GM21576 (cell line): ENCODE results near the gene NPTN.
"Not testable (repeated sequence)": the region's sequence is repeated elsewhere in the genome, so short reads cannot be mapped to it uniquely, and the experiment has no call there.

Source experiments
- ATAC-seq: cut with Tn5 transposase; IDR thresholded peaks from one replicate; pipeline ENCODE4 v1.9.1; 2021; ENCODE audit warnings: mild to moderate bottlenecking, moderate library complexity; ENCODE audit not compliant: unreplicated experiment

The NPTN gene

DNA sequence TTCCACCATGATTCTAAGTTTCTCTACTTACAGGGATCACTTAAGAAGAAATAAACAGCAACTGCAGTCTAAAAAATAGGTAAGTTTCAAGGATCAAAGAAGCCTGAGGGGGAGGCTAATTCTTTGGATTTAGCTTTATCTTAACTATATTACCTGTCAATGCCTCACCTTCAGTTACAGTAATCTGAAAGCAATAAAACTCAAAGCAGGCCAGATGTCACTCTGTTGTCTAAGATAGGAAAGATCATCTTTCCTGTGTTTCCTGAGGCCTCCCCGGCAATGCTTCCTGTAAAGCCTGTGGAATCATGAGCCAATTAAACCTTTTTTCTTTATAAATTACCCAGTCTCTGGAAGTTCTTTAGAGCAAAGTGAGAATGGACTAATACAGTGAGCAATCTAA lies 60.2 kb downstream of the NPTN start:
- ATAC-seq: no peak

GRCh38 chr15:73572296-73572695 lies 60.9 kb downstream of the NPTN start:
- ATAC-seq: no peak

DNA sequence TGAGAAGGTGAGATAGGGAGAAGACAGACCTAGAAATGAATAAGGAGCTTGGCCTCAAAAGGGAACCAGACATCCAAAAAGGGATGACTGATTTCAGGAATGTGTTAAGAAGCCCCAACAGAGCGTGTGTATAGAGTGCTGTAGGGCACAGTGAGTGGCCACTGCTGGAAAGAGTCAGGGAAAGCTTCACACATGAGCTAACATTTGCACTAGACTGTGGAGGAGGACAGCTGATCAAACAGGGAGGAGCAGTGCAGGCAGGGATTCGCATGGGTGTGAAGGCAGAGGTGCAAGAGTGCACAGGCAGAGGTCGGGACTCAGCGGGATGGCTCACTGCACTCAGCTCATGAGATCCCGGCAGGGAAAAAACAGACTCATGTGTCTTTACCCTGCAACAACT lies 61.8 kb downstream of the NPTN start:
- no peak for ATAC-seq

- ATAC-seq: no peak
Measured at GRCh38 chr15:73570355-73571032, 62.7 kb downstream of the NPTN start.

- no peak for ATAC-seq
Measured at GRCh38 chr15:73569361-73569760, 63.8 kb downstream of the NPTN start.

GRCh38 chr15:73568564-73569280 lies 64.5 kb downstream of the NPTN start:
- no peak for ATAC-seq

DNA sequence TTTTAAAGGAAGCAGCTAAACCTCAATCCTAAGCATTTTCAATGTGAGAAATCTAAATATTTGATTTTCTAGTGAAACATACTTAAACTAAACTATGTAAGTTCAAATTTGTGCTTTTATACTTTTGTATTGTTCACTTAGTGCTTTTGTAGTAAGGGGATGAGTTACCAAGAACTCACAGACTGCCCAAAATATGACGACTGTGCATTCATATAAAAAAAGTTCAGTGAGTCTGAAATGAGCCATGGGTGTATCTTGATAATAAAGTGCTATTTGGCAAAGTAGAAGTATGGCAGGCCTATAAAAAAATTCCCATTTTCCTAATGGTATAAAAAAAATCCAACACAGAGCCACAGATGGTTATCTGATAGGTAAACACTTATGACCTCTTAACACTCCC lies 66.2 kb downstream of the NPTN start:
- ATAC-seq: no peak

GRCh38 chr15:73564255-73564654 lies 68.9 kb downstream of the NPTN start:
- ATAC-seq: no peak

DNA sequence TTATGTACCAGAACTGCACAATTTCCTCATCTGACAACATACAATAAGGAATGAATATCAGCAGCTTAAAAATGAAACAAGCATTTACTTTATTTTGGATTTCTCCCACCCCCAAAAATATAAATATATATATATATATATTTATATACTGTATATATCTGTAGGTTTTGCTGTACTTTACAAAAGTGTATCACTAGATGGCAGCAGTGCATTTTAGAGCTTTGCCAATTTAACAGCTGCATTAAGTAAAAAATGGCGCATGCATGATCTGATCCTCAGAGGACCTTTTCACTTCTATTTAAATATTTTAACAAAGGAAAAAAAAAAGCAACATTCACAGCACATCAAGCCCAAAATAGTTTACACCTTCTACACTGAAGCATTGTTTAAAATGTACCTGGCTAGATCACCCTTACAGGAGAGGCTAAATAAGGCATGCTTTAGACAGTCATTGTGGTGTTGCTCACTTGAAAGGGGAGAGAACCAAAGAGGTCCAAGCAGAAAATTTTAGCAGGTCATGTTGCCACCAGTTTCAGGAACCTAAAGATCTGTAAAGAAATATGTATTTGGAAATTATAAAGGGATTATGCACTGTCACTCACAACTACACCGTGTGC lies 72.6 kb downstream of the NPTN start:
- ATAC-seq: no peak

- no peak for ATAC-seq
Measured at GRCh38 chr15:73558529-73558928, 74.7 kb downstream of the NPTN start.

GRCh38 chr15:73555080-73555479 lies 78.1 kb downstream of the NPTN start:
- ATAC-seq: no peak

GRCh38 chr15:73550190-73550589 lies 83.0 kb downstream of the NPTN start:
- no peak for ATAC-seq

DNA sequence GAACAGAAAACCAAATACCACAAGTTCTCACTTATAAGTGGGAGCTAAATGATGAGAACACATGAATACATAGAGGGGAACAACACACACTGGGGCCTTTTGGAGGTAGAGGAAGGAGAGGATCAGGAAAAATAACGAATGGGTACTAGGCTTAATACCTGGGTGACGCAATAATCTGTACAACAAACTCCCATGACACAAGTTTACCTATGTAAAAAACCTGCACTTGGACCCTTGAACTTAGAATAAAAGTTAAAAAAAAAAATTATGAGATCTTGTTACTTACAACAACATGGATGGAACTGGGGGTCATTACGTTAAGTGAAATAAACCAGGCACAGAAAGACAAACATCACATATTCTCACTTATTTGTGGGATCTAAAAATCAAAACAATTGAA lies 84.3 kb downstream of the NPTN start:
- not testable (repeated sequence) for ATAC-seq

DNA sequence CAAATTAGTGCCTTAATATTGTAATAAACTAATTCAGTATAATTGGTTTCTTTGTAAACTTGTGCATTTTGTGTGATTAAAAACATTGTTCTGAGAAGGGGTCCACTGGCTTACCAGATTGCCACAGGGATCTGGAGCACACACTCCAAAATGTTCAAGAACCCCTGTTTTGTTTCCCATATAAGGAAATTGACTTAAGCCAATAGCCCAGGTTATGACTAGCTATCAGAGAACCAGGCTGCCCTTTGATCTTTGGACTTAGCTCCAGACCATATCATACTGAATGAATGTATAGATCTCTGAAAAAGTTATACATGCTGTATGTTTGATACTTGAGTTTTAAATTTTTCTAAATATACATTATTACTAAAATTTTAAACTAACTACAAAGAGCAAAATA lies 91.7 kb downstream of the NPTN start:
- ATAC-seq: no peak

- no peak for ATAC-seq
Measured at GRCh38 chr15:73540161-73540560, 93.0 kb downstream of the NPTN start.

GRCh38 chr15:73539212-73540128 lies 93.7 kb downstream of the NPTN start:
- no peak for ATAC-seq

DNA sequence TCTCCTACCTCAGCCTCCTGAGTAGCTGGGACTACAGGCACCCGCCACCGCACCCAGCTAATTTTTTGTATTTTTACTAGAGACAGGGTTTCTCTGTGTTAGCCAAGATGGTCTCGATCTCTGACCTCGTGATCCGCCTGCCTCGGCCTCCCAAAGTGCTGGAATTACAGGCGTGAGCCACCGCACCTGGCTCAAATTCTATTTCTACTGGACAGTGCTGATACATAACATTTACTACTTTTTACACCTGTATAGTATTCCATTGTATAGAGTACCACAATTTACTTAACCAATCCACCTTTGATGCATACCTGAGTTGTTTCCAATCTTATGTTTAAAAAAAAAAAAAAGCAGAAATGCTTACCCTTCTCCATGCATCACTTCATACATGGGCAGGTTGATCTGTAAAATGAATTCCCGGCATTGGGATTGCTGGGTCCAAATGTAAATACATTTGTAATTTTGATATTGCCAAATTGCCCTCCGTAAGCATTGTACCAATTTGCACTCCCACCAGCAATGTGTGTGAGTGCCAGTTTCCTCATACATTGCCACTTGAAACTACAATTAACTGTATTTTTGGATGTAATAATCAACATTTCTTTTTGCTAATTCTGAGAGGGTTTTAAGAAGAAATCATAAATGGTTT lies 94.5 kb downstream of the NPTN start:
- no peak for ATAC-seq

DNA sequence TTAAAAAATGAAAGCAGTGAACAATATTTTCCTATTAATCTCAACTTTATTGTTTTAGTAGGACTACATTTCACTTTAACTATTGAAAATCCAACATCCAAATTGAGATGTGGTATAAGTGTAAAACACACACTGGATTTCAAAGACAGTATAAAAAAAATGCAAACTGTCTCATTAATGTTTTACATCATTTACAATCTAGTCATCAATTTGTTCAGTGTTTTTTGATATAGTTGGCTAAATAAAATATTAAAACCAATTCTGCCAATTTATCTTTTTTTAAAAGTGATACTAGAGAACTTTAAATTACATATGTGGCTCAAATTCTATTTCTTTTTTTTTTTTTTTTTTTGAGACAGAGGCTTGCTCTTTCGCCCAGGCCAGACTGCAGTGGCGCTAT lies 95.1 kb downstream of the NPTN start:
- ATAC-seq: no peak

DNA sequence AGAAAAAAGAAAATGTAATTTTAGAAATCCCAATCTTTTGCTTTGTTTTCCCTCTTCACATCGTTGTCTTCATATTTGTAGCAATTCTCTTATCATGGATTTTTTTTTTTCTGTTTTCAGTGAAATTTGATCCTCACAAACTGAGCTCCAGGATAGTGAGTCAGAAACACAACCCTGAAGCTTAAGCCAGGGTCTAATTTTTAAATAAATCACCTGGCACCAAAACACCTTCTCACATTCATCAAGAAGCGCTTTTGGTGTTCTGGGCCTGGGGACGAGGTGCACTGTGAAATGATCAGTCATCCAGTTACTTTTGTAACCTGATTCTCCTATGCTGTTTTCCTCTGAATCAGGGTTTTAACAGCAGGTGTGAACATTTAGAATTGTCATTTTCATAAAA lies 102.5 kb downstream of the NPTN start:
- no peak for ATAC-seq

DNA sequence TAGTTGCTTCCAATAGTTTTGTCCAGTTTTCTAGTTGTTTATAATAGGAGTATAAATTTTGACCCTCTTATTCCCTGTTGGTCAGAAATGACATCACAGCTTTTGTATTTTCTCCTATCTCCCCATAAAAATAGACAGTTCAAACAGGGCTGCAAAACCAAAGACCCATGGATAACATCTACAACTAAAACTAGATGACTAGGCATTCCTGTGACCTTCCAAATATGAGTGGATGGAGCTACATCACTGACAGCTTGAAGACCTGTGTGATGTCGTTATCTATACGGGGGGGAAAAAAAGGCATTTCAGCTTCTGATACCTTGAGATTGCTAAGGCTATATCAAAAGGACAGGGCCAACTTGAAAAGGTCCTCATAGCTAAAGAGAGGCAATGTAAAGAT lies 105.6 kb downstream of the NPTN start:
- no peak for ATAC-seq

- no peak for ATAC-seq
Measured at GRCh38 chr15:73524919-73525318, 108.3 kb downstream of the NPTN start.
